ENCODE measurements around the gene SLF2.

SLF2 gene

GRCh38 chr10:101003639-101004206, 91.0 kb downstream of the SLF2 start:
- no peak for DNase-seq

GRCh38 chr10:101005361-101005760, 92.6 kb downstream of the SLF2 start:
- DNase-seq = no peak

DNA sequence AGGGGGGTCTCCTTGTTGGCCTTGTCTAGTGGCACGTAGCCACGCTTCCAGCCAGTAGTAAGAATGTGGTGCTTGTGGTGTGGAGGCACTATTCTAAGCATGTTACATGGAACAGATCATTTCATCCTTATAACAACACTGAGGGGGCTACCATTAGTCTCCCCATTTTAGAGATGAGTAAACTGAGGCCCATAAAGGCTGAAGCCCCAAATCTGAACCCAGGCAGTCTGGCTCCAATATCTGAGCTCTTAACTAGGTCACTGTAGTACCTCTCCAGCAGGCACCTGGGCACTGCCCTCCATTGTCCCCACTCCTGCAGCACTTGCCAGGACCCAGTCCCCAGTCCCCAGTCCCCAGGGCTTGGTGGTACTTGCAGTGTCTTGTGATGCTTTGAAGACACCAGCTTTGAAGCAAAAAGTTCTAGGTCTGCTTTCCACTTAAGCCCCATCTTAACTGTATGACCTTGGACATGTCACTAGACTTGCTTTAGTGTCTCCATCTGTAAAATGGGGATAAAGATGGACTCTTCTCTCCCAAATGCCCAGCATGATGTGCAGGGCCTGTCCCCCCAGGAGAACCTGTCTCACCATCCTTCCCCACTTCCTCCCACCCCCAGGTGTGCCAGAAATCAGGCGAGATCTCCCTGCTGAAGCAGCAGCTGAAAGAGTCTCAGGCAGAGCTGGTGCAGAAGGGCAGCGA, 93.3 kb downstream of the SLF2 start:
- no peak for DNase-seq

GRCh38 chr10:101006593-101007098, 93.9 kb downstream of the SLF2 start:
- DNase-seq = no peak

DNA sequence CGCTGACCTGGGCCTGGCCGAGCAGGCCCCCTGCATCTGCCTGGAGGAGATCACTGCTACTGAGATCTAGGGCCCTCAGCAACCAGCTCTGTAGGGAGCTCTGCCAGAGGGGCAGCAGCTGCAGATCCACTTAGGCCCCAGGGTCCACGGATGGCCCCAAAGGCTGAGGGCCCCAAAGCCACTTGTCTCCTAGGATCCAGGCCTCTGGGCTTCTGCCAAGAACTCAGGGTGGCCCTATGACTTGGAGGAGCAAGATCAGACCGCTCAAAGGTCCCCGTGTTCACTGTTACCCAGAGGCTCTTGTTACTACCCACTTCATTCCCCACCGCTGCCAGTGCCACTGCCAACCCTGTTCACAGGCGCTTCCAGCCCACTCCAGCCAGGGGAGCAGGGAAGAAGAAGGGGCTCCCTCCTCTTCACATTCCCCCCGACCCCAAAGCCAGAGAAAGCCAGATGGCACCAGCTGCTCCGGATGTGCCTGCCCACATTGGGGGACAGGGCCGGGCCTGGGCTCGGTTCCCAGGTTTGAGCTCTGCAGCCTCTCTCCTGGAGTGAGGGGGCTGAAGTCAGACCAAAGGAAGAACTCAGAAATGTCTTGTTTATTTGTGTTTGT, 94.4 kb downstream of the SLF2 start:
- DNase-seq = no peak

GRCh38 chr10:101007915-101008822, 95.4 kb downstream of the SLF2 start:
- DNase-seq = no peak

DNA sequence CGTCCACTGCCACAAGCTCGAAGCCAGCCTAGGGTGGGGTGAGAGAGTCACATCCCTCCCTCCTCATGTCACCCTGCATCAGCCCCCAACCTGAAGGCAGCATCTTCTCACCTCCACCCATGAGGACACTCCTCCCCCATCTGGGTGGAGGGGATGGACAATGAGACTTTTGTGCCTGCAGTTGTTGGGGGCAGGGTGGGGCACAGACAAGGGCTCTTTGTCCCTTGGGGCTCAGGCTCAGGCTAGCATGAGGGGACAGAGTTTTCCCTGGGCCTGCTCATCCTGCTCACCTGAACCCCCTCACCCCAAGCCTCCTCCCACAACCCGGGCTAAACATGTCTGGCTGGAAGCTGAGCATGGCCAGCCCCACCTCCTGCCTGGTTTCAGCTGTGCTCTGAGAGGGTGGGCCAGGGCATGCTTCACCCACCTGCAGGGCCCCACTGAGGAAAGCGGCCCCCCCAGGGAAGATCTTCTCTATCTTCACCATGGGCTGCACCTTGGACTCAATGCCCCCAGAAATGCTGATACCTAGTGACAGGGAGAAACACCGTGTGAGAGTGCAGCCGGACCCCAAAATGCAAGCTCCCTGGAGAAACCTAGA, 96.2 kb downstream of the SLF2 start:
- no peak for DNase-seq

- no peak for DNase-seq
Measured at GRCh38 chr10:101010329-101010728, 97.6 kb downstream of the SLF2 start.

- DNase-seq = no peak
Measured at GRCh38 chr10:101011517-101012423, 99.0 kb downstream of the SLF2 start.

DNA sequence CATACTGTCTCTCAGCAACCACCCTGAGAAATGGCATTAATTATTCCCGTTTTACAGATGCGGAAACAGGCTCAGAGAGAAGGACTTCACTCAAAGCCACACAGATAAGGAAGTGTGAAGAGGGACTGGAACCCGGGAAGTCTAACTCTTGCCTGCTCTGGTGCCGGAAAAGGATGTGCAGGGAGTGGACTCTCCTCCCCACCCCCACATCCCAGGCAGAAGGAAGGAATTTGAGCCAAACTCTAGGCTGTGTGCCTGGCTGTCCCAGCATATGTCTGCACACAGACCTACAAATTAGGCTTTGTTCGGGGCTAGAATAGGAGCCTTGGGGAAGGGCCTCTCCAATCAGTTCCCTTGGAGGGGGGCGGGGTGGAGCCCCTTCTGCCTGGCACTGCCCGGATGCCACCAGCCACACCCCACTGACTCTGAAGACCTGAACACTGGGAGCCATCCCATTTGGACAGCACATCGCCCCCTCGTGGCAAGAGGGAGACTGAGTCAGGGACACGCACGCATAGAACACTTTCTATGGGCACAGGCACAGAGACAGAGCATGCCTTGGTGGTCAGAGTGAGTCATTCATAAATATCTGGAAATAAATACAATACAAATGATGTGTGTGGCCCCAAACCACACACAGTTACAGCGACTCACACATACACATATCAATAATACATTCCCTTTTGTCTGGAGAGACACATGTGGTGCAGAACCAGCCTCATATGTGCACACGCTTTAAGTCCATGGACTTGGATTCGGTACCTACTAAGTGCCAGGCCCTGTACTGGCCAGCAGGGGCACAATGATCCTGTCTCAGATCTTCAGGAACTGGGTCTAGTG, 100.0 kb downstream of the SLF2 start:
- peak; percentile 73 for DNase-seq

DNA sequence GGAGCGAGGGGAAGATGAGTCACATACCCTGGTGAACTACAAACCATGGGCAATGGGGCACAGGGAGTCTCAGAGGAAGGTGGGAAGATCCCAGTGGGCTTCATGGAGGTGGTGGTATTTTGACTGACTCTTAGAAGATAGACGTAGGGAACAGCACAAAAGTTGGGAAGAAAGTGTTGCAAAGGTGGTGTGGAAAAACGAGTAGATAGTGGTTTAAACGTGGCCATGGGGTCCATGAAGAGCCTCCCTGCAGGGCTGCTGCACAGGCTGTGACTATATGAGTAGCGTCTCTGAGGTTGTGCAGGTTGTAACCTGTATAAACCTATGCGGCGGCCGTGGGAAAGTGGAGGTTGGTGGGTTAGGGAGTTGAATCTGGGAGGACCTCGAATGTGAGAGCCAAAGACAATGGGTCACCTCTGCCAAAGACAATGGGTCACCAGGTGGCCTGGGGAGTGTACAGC, 100.6 kb downstream of the SLF2 start:
- DNase-seq = peak; percentile 16

DNA sequence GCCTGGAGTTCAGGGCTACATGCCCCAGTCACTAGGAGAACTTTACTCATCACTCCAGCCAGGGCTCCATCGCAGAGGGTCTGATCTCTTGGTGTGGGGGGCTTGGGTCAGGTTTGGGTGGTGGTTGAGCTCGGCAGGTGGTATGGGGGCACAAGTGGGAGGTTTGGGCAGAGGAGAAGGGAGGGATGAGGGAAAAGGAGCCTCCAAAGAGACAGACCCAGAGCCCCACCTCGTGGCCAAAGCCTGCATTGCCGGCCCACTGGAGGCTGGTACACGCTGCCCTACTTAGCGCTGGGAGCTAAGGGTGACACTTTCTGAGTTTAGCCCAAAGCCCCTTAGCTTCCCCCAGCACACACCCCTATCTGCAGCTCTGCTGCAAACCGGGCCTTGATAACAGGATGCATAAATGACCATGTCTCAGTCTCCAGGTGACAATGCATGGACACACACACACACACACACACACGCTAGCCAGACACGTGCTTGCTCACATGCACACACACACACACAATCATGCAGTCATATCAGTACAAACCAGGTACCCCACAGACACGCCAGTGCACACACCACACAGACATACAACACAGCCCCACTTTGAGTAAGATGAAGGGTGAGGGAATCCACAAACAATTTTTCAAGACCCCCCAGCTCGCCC, 101.6 kb downstream of the SLF2 start:
- peak; percentile 54 for DNase-seq

Data from NCI-H146 (cell line).